T-helper 2 cell (primary cell): Measurements from ENCODE around the gene CEBPZ.
A peak's percentile ranks its signal among the peaks of the same experiment; 100 is the strongest.

Experiments
- DNase-seq, 5 experiments: peaks; one replicate each; pipeline versions ENCODE4 v3.0.0 to v3.0.0-alpha.2; 2012 to 2022

CEBPZ gene

DNA sequence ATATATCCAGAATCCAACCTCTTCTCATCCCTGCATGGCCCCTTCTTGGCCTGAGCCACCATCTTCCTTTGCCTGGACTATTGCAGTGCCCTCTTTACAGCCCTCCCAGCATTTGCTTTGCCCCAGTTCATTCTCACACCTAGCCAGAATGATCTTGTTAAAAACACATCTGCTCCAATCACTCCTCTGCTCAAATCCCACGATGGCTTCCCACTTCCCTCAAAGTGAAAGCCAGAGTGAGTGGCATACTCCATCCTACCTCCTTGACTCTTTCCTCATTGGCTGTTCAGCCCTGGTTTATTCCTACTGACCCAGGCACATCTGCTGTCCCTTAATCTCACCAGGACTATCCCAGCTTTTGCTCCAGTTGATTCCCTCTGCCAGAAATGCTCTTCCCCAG, 57.7 kb downstream of the CEBPZ start:
- DNase-seq: no peak

DNA sequence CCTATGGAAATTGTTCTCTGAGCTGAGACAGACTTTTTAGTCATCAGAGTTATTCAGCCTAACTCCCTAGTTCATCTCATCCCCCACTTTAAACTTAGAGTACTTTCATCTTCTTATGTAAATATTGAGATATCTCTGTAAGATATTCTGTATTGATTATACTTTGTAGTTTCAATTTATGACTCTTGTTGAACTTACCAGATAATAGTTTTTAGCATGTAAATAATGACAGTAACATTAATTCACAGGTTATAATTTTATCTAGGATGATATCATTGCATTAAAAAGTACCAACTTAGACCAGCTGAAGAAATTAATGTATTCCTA, 59.8 kb downstream of the CEBPZ start:
- no peak for DNase-seq

DNA sequence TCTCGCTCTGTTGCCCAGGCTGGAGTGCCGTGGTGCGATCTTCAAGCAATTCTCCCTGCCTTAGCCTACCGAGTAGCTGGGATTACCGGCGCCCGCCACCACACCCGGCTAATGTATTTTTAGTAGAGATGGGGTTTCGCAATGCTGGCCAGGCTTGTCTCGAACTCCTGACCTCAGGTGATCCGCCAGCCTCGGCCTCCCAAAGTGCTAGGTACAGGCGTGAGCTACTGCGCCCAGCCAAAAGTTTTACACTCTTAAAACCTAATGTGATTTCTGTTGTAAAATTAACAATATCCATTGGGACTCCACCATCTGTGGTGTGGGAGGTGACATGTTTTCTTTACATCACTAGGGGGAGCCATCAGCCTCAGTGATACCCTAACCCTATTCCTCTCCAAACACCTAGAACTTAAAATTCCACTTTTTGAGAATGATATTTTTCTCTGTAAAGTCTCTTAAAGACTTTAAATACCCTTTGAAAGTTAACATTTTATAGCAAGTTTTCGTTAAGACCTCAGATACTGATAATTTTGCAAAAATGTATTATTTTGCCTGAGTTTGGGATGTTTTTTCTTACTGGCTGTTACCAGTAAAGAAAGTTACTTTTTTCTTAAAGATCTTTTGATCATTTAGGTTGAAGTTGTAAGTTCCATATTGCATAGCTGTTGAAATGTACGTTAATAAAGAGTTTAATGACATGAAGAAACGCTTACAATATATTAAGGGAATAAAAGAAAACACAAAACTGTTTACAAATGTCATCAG, 63.0 kb downstream of the CEBPZ start:
- peak in 2 of 5 experiments; percentile 11 to 40 for DNase-seq

DNA sequence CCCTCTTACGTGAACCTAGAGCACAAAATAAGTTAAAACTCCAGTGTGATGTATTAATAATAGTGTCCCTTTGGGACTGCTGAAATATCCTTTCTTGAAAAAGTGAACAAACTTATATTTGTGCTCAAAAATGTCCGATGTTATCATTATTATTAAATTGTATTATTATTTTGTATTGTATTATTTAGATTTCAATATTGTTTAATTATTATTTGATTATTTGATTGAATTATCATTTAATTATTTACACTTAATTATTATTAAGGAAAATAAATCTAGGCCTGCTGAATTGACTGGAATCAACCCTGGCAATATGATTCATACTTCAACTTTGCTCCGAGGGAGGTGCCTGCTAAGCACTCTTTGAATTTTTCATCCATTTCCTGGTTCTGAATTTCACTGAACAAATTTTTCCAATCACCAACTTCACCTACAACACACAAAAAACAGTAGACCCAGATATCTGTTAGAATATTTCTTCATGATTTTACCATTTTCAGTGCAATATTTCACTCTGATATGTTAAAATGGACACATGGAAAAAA, 63.7 kb downstream of the CEBPZ start:
- no peak for DNase-seq

DNA sequence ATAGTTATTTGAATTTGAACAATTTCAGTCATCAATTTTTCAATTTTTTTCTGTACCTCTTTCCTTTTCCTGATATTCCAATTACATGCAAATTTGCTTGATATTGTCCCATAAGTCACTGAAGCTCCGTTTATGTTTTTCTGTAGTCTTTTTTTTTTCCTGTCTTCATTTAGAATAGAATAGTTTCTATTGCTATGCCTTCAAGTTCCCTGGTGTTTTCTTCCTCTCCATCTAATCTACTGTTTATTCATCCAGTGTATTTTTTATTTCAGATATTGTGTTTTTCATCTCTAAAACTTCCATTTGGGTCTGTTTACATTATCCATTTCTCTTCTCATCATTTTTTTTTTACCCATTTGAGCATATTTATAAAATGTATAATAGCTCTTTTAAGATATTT, 66.6 kb downstream of the CEBPZ start:
- DNase-seq: no peak

DNA sequence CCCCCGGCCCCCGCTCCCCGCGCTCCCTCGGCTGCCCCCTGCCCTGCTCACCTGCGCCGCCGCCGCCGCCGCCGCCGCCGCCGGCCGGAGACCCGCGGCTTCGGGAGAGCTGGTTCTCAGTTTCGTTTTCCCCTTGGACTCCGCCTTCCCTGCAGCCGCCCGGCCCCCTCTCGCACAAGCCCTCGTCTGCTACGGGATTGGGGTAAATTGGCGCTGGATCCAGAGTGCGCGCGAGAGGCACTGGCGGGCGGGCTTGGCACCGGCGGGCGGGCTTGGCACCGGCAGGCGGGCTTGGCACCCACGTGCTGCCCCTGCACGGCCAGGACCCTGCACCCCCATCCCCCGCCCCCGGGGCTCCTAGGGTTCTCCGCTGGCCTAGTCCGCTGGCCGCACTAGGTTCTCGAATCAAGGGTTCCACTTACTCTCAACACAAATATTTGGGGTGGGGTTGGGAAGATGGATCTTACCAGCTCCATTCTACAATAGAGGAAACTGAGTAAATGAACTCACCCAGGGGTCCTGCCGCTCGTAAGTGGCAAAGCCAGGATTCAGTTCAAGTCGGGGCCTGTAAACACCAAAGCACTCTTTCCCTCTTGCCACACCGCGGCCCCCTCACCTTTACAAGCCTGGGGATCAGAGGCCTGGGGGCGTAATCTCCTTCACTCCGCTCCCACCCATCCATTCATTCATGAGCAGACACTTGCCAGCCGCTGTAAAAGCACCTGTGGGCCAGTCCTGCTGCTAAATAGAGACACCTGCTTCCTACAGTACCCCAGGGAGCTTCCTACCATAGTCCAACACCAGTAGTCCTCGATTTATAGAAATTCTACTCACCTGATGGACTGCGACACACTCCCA, 74.3 kb downstream of the CEBPZ start, which contains the start of gene EIF2AK2:
TSS of gene EIF2AK2 (minus strand) at position 124 of the 858 bp plus-strand sequence. CDS start 9,174 bp downstream, outside the sequence.
- DNase-seq: peak; percentile 61 to 90 (median 79)

DNA sequence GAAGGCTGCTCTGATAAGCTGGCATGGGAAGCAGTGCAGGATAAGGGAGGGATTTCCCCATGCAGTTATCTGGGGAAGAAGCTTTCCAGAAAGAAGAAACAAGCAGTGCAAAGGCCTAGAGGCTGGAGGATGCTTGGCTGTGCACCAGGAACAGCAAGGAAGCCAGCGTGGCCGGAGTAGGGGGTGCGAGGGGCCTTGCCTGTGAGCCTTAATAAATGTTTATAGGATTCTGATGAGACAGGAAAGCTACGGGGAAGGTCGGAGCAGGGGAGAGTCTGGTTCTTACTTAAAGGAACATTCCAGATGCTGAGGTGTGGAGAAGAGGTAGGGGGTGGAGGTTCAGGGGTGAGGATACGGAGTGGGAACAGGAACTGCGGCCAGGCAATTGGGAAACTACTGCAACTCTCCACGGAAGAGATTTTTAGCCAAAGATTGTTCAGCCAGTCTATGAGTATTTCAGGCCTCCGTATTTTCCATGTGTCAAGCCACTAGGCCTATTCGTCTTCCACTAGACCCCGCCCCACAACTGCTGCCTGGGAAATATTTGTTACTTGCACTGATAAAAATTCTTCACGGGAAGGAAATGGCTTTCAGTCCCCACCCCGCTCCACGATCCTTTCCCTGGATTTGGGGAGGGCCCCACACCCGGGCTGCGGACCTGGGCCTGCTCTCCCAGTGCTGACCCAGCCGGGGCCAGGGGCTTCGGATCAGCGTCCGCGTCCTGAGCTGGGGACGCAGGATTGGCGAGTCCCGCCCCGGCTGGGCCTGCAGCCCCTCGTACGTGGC, 75.1 kb downstream of the CEBPZ start:
- DNase-seq: peak in 2 of 5 experiments; percentile 11 to 24

DNA sequence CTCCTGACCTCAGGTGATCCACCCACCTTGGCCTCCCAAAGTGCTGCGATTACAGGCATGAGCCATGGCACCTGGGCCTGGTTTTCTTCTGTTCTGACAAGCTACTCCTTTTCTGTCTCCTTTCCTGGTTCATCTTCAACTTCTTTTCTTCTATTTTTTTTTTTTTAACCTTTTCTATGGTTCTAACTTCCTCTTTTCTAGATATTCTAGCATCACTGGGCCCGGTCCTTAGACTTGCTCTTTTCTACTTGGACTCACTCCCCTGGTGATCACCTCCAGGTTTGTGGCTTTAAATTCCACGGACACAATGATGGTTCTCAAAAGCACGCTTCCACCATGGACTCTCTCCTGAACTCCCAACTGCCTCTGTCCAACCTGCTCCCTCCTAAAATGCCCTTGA, 76.6 kb downstream of the CEBPZ start:
- no peak for DNase-seq

DNA sequence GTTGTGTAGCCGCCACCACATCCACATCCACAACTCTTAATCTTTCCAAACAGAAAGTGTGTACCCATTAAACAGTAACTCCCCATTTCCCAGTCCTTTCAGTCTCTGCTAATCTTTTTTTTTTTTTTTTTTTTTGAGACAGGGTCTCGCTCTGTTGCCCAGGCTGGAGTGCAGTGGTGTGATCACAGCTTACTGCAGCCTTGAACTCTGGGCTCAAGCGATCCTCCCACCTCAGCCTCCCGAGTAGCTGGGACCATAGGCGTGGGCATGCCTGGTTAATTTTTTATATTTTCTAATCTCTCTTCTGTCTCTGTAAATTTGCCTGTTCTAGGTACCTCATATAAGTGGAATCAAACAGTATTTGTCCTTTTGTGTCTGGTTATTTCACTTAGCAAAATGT, 78.2 kb downstream of the CEBPZ start:
- no peak for DNase-seq
